Body of pancreas (tissue), 4 donors: Measurements from ENCODE around the gene ITPRID1. TPM values are rescaled to one million over a fixed set of nuclear protein-coding genes. Genes with fewer than 3 reads are reported as not detected.

Experiments used
- ATAC-seq: fragments of 150-250 bp; one replicate; pipeline ENCODE4 v1.9.1; 2016
- DNase-seq, 4 donors: peaks; one replicate each; pipeline ENCODE4 v3.0.0-alpha.2; 2019
- H3K27ac ChIP-seq, 4 donors: fragments of 200-600 bp; sonication (generic); 1 replicate in 3 of 4; 2 replicates in 1 of 4; pipeline versions ENCODE4 v1.5.1 to v1.6.1; 2016 to 2019; ENCODE audit warnings: mild to moderate bottlenecking in 1 of 4, mixed read lengths in 1 of 4, moderate library complexity in 1 of 4
- H3K27me3 ChIP-seq, 2 donors: fragments of 200-600 bp; sonication (generic); one replicate each; pipeline ENCODE4 v1.6.0; 2016; ENCODE audit warnings: mild to moderate bottlenecking in 1 of 2
- H3K36me3 ChIP-seq, 2 donors: fragments of 200-600 bp; sonication (generic); replicated peaks in 1 of 2; 2 replicates each; pipeline ENCODE4 v1.5.1; 2016; ENCODE audit warnings: low read depth in 2 of 2; ENCODE audit not compliant: insufficient read depth in 1 of 2
- H3K4me1 ChIP-seq: fragments of 200-600 bp; sonication (generic); one replicate; pipeline ENCODE4 v1.6.0; 2016
- H3K4me3 ChIP-seq, 2 donors: fragments of 200-600 bp; sonication (generic); 1 replicate in 1 of 2; 2 replicates in 1 of 2; pipeline ENCODE4 v1.5.1; 2016 to 2019
- H3K9me3 ChIP-seq, 3 donors: fragments of 200-600 bp; sonication (generic); 1 replicate in 2 of 3; 2 replicates in 1 of 3; pipeline ENCODE4 v1.5.1; 2016
- CTCF ChIP-seq, 7 experiments: fragments of 450-650 bp in 4 of 7; fragments of 200-600 bp in 3 of 7; sonication (generic) in 3 of 7; IDR thresholded peaks; one replicate each; pipeline ENCODE4 v1.5.1; 2016 to 2019; ENCODE audit warnings: antibody characterized with exemption in 7 of 7
- POLR2A ChIP-seq, 3 donors: fragments of 450-650 bp; IDR thresholded peaks; one replicate each; pipeline ENCODE4 v1.6.1; 2016; ENCODE audit warnings: antibody characterized with exemption in 3 of 3, mild to moderate bottlenecking in 2 of 3
- WGBS, 2 donors: methylation state at CpG; one replicate each; pipeline ENCODE4 v1.1.5; 2017; 5-methylcytosine and 5-hydroxymethylcytosine counted together
- intact Hi-C: fragments of 100-400 bp; cut with DNase I; formaldehyde crosslinking; loops from one replicate; pipeline ENCODE4 v1.15.1; 2023
- total RNA-seq, 2 donors: library from RNA; depleted of rRNA; stranded (reverse); fragments of >200 nt; gene quantifications; one replicate each; pipeline ENCODE4 v1.1.0, GENCODE V29; 2016

ITPRID1 gene
- total RNA-seq, 2 donors from 2014 or later: not detected

- H3K4me1 ChIP-seq: peaks cover 10% of the 10 kb centered on the region
- no peaks in the 10 kb centered on the region for H3K36me3 ChIP-seq
- DNase-seq (no peak), ATAC-seq (peak; percentile 39)
- TF ChIP-seq POLR2A (IDR thresholded peaks at IDR 0.05) (no peak), CTCF (IDR thresholded peaks at IDR 0.05) (no peak)
- 37 to 60% methylated on average over 1 of the region's 1 CpG for WGBS, 2 donors
- no peaks in the 10 kb centered on the region for H3K27me3 ChIP-seq
- H3K4me3 ChIP-seq: no peak overlapping the region
- intact Hi-C loops: loop anchor here (5.0 to 10.0 kb wide), 3 partner anchors 191 to 499 kb away; no protein-coding TSS in a partner anchor
- peak overlapping the region in 3 of 4 donors; percentile 29 to 42 (median 36) for H3K27ac ChIP-seq
- no peaks in the 10 kb centered on the region for H3K9me3 ChIP-seq
These were observed 119.6 kb downstream of the ITPRID1 start for GRCh38 chr7:31633467-31633866.

- no peaks in the 10 kb centered on the region for H3K27me3 ChIP-seq
- no peaks in the 10 kb centered on the region for H3K9me3 ChIP-seq
- intact Hi-C loops: loop anchor here (5.0 to 10.0 kb wide), 3 partner anchors 192 to 499 kb away; no protein-coding TSS in a partner anchor
- peak; percentile 95 for ATAC-seq
- peak overlapping the region in 3 of 4 donors; percentile 29 to 42 (median 36) for H3K27ac ChIP-seq
- peak; percentile 73 to 82 (median 76) for DNase-seq
- TF ChIP-seq CTCF (IDR thresholded peaks at IDR 0.05): peak; percentile 41 to 95 (median 88)
- no peak for TF ChIP-seq POLR2A (IDR thresholded peaks at IDR 0.05)
- 31 to 33% methylated on average over 2 of the region's 2 CpGs for WGBS, 2 donors
- H3K4me1 ChIP-seq: peaks cover 10% of the 10 kb centered on the region
- no peak overlapping the region for H3K4me3 ChIP-seq
- H3K36me3 ChIP-seq: no peaks in the 10 kb centered on the region
These were observed 120.1 kb downstream of the ITPRID1 start for GRCh38 chr7:31633894-31634494.

GRCh38 chr7:31640381-31640780, 126.5 kb downstream of the ITPRID1 start:
- WGBS, 2 donors: 40 to 66% methylated on average over 3 of the region's 3 CpGs
- Histone ChIP-seq H3K27me3 (no peaks in the 10 kb centered on the region), H3K9me3 (no peaks in the 10 kb centered on the region), H3K36me3 (no peaks in the 10 kb centered on the region), H3K4me1 (no peaks in the 10 kb centered on the region), H3K27ac (no peak overlapping the region), H3K4me3 (no peak overlapping the region)
- intact Hi-C loops: no loop called here
- TF ChIP-seq POLR2A (IDR thresholded peaks at IDR 0.05) (no peak), CTCF (IDR thresholded peaks at IDR 0.05) (no peak)
- DNase-seq (no peak), ATAC-seq (no peak)

GRCh38 chr7:31642681-31643115, 128.8 kb downstream of the ITPRID1 start:
- no peak overlapping the region for H3K27ac ChIP-seq
- DNase-seq (no peak), ATAC-seq (no peak)
- WGBS, 2 donors: 58 to 59% methylated on average over 5 of the region's 5 CpGs
- no peaks in the 10 kb centered on the region for H3K9me3 ChIP-seq
- no peak overlapping the region for H3K4me3 ChIP-seq
- H3K36me3 ChIP-seq: no peaks in the 10 kb centered on the region
- H3K4me1 ChIP-seq: no peaks in the 10 kb centered on the region
- no peak for TF ChIP-seq POLR2A (IDR thresholded peaks at IDR 0.05)
- TF ChIP-seq CTCF (IDR thresholded peaks at IDR 0.05): no peak
- no peaks in the 10 kb centered on the region for H3K27me3 ChIP-seq
- intact Hi-C loops: no loop called here

GRCh38 chr7:31646942-31647341, 133.1 kb downstream of the ITPRID1 start:
- Histone ChIP-seq H3K27me3 (no peaks in the 10 kb centered on the region), H3K4me1 (no peaks in the 10 kb centered on the region), H3K4me3 (no peak overlapping the region), H3K9me3 (no peaks in the 10 kb centered on the region), H3K36me3 (no peaks in the 10 kb centered on the region), H3K27ac (no peak overlapping the region)
- WGBS, 2 donors: 85 to 88% methylated on average over 4 of the region's 4 CpGs
- intact Hi-C loops: no loop called here
- ATAC-seq: no peak
- no peak for DNase-seq
- no peak for TF ChIP-seq POLR2A (IDR thresholded peaks at IDR 0.05)
- no peak for TF ChIP-seq CTCF (IDR thresholded peaks at IDR 0.05)
